Measurements from ENCODE around the gene PAK4.

The PAK4 gene

DNA sequence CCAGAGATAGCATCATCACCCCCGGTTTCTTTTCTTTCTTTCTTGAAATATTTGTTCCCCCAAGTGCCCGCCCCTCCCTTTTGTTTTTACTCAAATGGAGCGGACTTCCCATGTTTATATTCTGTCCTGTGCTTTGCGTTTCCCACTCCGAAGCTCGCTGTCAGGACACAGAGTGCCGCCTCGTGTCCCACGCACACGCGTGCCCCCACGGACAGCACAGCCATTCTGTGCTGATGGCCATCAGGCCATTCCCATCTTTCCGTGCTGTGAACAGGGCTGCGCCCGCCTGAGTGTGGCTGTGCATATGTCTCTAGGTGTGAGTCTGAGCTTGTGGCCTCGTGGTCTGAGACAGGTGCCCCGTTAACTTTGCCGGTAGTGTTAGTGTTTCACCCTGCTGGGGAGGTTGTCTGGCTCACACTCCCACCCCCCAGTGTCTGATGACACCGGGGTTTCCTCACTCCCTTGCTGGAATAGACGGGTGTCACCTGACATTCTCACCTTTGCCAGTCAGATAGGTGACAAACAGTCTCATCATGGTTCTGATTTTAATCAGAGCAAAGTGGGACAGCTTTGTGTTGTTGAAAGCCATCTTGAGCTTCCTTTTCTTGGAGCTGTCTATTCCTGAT lies 6.9 kb downstream of the PAK4 start:
- H3K9me3 ChIP-seq (ENCODE audit: insufficient read depth, low read length) = no peaks in the 10 kb centered on the region
- TF ChIP-seq ZNF274 (IDR thresholded peaks at IDR 0.05; ENCODE audit: low read depth, low read length) (no peak), YY1 (IDR thresholded peaks at IDR 0.05; ENCODE audit: insufficient read depth, insufficient read length) (no peak), SUZ12 (IDR thresholded peaks at IDR 0.05; ENCODE audit: extremely low read depth, insufficient read depth, insufficient read length) (no peak)
- H3K9ac ChIP-seq (ENCODE audit: insufficient read length, low read depth) = no peak overlapping the region
- no peaks in the 10 kb centered on the region for H3K27me3 ChIP-seq (ENCODE audit: insufficient read depth, insufficient read length)
- DNase-seq (ENCODE audit: low read depth, low spot score) = no peak
- H3K36me3 ChIP-seq (ENCODE audit: insufficient read depth, insufficient read length, low read length) = peaks cover 16% of the 10 kb centered on the region
- peaks cover 29% of the 10 kb centered on the region for H3K4me1 ChIP-seq (ENCODE audit: insufficient read depth, insufficient read length)
- H3K4me3 ChIP-seq (ENCODE audit: insufficient read length, low read depth) = no peak overlapping the region

DNA sequence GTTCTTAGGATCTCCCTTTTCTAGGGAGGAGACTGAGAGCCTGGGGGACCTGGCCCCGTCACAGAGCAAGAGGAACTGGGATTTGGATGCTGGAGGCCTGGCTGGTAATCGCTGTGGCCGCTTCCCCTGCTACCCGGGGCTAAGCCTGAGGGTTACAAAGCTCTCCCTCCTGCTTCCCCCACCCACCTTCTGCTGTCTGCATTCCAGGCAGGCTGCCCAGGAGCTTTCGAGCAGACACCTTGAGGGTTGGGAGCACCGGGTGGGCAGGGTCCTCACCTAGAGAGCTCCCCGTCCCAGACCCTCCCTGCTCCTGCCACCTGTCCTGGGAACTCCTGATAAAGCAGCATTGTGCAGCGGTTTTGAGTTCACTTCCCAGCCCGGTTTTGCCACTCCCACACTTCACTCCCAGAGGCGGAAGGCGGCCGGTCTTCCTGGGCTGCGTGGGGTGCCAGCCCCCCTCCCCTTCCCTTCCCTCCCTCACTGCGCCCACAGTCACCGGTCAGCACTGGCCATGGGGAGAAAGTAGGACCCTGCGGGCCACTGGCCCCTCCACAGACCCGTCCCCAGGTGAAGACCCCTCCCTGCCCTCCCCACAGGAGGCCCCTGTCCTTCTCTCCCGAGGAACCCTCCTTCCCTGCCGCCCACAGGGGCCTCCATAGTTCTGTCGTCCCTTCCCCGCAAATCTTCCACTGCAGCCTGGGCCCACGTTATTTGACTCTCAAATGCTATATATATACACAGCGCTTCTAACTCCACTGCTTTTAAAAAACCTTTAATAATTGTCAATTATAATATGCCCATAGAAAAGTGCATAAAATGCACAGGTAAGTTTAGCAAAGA lies 8.1 kb downstream of the PAK4 start:
- DNase-seq (ENCODE audit: low read depth, low spot score) = no peak
- Histone ChIP-seq H3K36me3 (ENCODE audit: insufficient read depth, insufficient read length, low read length) (peaks cover 11% of the 10 kb centered on the region), H3K9ac (ENCODE audit: insufficient read length, low read depth) (peak overlapping the region; percentile 32), H3K4me1 (ENCODE audit: insufficient read depth, insufficient read length) (peaks cover 26% of the 10 kb centered on the region), H3K9me3 (ENCODE audit: insufficient read depth, low read length) (no peaks in the 10 kb centered on the region), H3K27me3 (ENCODE audit: insufficient read depth, insufficient read length) (no peaks in the 10 kb centered on the region), H3K4me3 (ENCODE audit: insufficient read length, low read depth) (no peak overlapping the region)
- TF ChIP-seq YY1 (IDR thresholded peaks at IDR 0.05; ENCODE audit: insufficient read depth, insufficient read length) (no peak), SUZ12 (IDR thresholded peaks at IDR 0.05; ENCODE audit: extremely low read depth, insufficient read depth, insufficient read length) (no peak), ZNF274 (IDR thresholded peaks at IDR 0.05; ENCODE audit: low read depth, low read length) (no peak)

DNA sequence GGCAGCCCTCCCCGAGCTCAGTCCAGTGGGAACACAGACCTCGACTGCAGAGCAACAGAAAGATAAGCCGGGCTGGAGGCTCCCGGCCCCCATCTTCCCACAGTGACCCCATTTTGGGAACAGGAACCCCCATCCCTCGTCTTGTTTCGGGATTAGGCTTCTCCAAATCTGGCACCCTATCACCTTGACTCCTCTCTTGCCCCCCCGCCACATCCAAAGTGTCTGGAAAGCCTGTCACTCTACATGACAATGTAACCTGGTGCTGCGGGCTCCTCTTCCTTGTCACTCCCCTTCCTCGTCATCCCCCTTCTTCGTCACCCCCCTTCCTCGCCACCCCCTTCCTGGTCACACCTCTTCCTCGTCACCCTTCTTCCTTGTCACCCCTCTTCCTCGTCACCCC lies 10.1 kb downstream of the PAK4 start:
- DNase-seq (ENCODE audit: low read depth, low spot score) = no peak
- H3K9me3 ChIP-seq (ENCODE audit: insufficient read depth, low read length) = no peaks in the 10 kb centered on the region
- peaks cover 38% of the 10 kb centered on the region for H3K4me1 ChIP-seq (ENCODE audit: insufficient read depth, insufficient read length)

DNA sequence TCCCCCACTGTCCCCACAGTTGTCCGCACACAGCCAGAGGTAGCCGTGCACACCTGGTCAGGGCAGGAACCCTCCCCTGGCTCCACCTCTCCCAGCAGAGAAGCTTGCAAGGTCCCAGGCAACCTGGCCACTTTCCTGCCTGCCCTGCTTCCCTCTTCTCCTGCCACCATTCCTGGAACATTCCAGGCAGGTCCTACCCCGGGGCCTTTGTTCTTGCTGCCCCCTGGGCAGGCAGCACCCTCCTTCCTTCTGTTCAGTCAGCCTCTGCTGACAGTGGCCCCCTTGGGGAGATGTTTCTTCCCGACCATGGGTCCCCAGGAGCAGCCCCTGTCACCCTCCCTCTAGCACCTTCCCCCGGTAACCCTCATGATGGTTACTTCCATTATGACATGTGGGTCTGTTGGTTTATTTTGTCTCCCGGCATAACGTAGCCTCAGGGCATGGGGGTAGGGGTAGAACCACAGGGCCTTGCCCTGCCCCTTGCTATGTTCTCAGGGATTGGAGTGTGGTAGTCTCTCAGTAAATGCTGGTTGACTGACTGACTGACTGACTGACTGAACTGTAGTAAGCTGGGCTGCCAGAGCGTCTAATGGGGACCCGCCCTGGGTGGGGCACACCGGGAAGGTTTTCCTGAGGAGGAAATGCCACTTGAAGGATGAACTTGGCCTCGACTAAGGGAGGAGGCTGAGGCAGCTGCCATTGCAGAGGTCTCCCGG lies 10.8 kb downstream of the PAK4 start:
- TF ChIP-seq SUZ12 (IDR thresholded peaks at IDR 0.05; ENCODE audit: extremely low read depth, insufficient read depth, insufficient read length) (no peak), ZNF274 (IDR thresholded peaks at IDR 0.05; ENCODE audit: low read depth, low read length) (no peak), YY1 (IDR thresholded peaks at IDR 0.05; ENCODE audit: insufficient read depth, insufficient read length) (no peak)
- H3K4me1 ChIP-seq (ENCODE audit: insufficient read depth, insufficient read length) = peaks cover 37% of the 10 kb centered on the region
- DNase-seq (ENCODE audit: low read depth, low spot score) = no peak
- no peak overlapping the region for H3K4me3 ChIP-seq (ENCODE audit: insufficient read length, low read depth)
- H3K9me3 ChIP-seq (ENCODE audit: insufficient read depth, low read length) = no peaks in the 10 kb centered on the region
- H3K36me3 ChIP-seq (ENCODE audit: insufficient read depth, insufficient read length, low read length) = peaks cover 8% of the 10 kb centered on the region
- H3K27me3 ChIP-seq (ENCODE audit: insufficient read depth, insufficient read length) = no peaks in the 10 kb centered on the region
- peak overlapping the region; percentile 8 for H3K9ac ChIP-seq (ENCODE audit: insufficient read length, low read depth)

More for the DNA sequence above, 10.1 kb downstream of the PAK4 start:
- H3K27me3 ChIP-seq (ENCODE audit: insufficient read depth, insufficient read length) = no peaks in the 10 kb centered on the region
- TF ChIP-seq ZNF274 (IDR thresholded peaks at IDR 0.05; ENCODE audit: low read depth, low read length) (no peak), SUZ12 (IDR thresholded peaks at IDR 0.05; ENCODE audit: extremely low read depth, insufficient read depth, insufficient read length) (no peak), YY1 (IDR thresholded peaks at IDR 0.05; ENCODE audit: insufficient read depth, insufficient read length) (no peak)
- H3K4me3 ChIP-seq (ENCODE audit: insufficient read length, low read depth) = no peak overlapping the region
- peaks cover 8% of the 10 kb centered on the region for H3K36me3 ChIP-seq (ENCODE audit: insufficient read depth, insufficient read length, low read length)
- no peak overlapping the region for H3K9ac ChIP-seq (ENCODE audit: insufficient read length, low read depth)

DNA sequence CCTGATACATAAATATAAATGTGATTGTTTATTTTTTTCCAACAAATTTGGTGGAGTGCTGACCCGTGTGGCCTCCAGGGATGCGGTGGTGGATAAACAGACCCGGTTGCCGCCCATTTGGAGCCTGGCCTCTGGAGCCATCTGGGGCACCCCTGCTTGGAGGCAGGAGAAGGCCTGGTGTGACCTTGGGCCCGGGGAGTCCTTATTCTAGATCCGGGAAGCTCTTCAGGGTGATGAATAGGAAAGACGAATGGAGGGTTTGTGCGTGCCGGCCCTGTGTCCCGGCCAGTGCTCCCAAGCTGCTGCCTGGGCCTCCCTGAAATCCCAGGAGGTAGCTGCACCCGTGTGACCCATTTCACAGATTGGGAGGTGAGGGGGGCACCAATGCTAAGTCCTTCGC lies 11.5 kb downstream of the PAK4 start:
- Histone ChIP-seq H3K27me3 (ENCODE audit: insufficient read depth, insufficient read length) (no peaks in the 10 kb centered on the region), H3K4me3 (ENCODE audit: insufficient read length, low read depth) (no peak overlapping the region), H3K9me3 (ENCODE audit: insufficient read depth, low read length) (no peaks in the 10 kb centered on the region), H3K36me3 (ENCODE audit: insufficient read depth, insufficient read length, low read length) (peaks cover 6% of the 10 kb centered on the region), H3K9ac (ENCODE audit: insufficient read length, low read depth) (no peak overlapping the region), H3K4me1 (ENCODE audit: insufficient read depth, insufficient read length) (peaks cover 35% of the 10 kb centered on the region)
- DNase-seq (ENCODE audit: low read depth, low spot score) = no peak
- TF ChIP-seq YY1 (IDR thresholded peaks at IDR 0.05; ENCODE audit: insufficient read depth, insufficient read length) = no peak
- no peak for TF ChIP-seq ZNF274 (IDR thresholded peaks at IDR 0.05; ENCODE audit: low read depth, low read length)
- TF ChIP-seq SUZ12 (IDR thresholded peaks at IDR 0.05; ENCODE audit: extremely low read depth, insufficient read depth, insufficient read length) = no peak

DNA sequence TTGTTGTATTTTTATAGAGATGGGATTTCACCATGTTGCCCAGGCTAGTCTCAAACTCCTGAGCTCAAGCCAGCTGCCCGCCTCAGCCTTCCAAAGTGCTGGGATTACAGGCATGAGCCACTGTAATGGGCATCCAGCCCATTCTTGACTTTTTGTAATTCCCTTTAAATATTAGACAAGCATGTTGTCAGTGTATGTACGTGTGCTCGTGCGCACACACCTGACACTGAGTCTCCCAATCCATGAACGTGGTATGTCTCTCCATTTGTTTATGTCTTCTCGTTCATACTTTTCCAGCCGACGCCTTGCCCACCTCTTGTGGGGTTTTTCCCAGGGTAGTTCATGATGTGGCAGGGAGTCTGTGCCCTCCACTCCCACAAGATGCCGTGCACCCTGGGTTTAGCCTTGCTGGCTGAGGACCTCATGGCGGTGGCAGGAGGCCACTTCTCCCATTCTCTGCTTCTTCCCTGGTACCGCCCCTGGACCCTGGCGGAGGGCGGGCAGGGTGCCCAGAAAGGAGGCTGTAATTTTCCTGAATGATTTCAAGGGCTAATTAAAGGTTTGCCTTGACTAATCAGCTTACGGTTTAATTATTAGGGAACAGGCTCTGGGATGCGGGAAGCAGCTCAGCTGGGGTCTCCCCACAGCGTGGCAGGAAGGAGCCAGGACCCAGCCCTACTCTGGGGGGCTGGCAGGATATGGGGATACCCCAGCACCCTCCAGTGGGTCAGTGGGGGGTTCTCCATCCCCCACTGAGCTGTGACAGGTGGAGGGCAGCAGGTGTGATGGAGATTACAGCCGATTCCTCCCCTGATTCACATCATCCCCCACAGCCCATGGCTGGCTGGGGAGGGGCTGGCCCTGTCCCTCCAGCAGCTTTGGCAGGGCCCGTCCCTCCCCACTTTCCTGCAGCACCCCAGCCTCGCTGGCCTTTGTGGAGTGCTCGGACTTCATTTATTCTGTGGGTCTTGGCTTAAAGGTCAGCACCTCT lies 12.9 kb downstream of the PAK4 start:
- H3K9ac ChIP-seq (ENCODE audit: insufficient read length, low read depth) = no peak overlapping the region
- H3K4me1 ChIP-seq (ENCODE audit: insufficient read depth, insufficient read length) = peaks cover 32% of the 10 kb centered on the region
- no peak for DNase-seq (ENCODE audit: low read depth, low spot score)
- no peak overlapping the region for H3K4me3 ChIP-seq (ENCODE audit: insufficient read length, low read depth)
- H3K36me3 ChIP-seq (ENCODE audit: insufficient read depth, insufficient read length, low read length) = peaks cover 11% of the 10 kb centered on the region
- H3K27me3 ChIP-seq (ENCODE audit: insufficient read depth, insufficient read length) = no peaks in the 10 kb centered on the region
- no peaks in the 10 kb centered on the region for H3K9me3 ChIP-seq (ENCODE audit: insufficient read depth, low read length)
- TF ChIP-seq SUZ12 (IDR thresholded peaks at IDR 0.05; ENCODE audit: extremely low read depth, insufficient read depth, insufficient read length) (no peak), YY1 (IDR thresholded peaks at IDR 0.05; ENCODE audit: insufficient read depth, insufficient read length) (no peak), ZNF274 (IDR thresholded peaks at IDR 0.05; ENCODE audit: low read depth, low read length) (no peak)
